SK-MEL-5 (cell line): ENCODE results near the gene ADAM22. TPM values are rescaled to one million over a fixed set of nuclear protein-coding genes. Genes with fewer than 3 reads are reported as not detected.

Experiments used
- DNase-seq: peaks from one replicate; pipeline ENCODE4 v3.0.0-alpha.2; 2016; ENCODE audit warnings: low read depth, low spot score
- in situ Hi-C: cut with HindIII; loops from 2 replicates; pipeline ENCODE4 v1.10.0; 2016; ENCODE audit warnings: low sequenced_read_pairs, high pct_unique_total_duplicates, low pct_unique_long_range_greater_than_20kb
- total RNA-seq: library from RNA; depleted of rRNA; stranded (reverse); fragments of >200 nt; shearing (Covaris generic); gene quantifications from 2 replicates; pipeline ENCODE4 v1.2.3, GENCODE V29; 2014

Gene ADAM22
- total RNA-seq, 1 experiment from 2014 or later: 5.2 TPM

DNA sequence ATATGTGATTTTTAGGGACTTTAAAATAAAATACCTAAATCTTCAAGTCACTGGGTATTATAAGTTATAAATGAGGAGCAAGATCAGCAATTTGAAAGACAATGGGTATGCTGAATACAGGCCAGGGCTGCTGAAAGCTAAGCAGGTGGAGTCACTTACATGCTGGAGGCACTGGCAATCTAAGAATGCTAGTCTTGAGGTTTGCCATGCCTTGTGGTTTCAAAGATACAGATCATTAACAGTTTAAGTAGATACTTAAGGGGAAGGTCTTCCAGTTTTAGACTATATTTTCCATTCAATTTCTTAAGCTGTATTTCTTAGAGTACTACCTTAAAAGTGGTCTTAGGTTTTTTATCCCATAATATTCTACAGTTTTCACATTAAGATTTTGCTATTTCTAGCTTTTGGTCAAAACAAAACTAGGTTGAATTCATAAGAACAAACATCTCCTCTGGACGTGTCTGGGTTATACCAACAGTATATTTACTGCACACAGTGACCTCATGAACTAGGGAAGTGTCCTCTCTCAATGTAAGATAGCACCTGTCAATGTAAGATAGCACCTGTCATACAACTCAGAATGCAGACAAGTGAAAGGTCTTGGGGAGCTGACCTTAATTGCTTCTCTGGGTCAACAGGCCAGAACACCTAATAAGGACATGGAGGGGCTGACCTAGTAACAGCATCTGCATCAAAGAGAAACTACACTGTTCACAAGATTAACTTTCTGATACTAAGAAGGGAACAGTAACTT, 283.8 kb downstream of the ADAM22 start:
- in situ Hi-C loops: no loop called here
- DNase-seq: no peak

DNA sequence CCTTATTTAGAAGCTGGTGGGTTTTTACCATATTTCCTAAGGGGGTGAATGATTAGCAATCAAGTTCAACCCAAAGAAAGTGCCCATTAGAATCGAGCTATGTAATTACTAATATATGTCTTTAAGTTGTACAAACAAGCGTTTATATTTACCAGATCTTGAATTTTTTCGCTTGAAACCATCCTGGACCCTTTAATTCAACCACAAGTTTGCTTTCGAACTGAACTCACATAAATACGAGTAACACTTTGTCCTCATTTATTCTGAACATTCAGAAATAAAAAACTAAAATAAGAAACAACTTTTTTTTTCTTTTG, 284.3 kb downstream of the ADAM22 start:
- no peak for DNase-seq
- in situ Hi-C loops: no loop called here

DNA sequence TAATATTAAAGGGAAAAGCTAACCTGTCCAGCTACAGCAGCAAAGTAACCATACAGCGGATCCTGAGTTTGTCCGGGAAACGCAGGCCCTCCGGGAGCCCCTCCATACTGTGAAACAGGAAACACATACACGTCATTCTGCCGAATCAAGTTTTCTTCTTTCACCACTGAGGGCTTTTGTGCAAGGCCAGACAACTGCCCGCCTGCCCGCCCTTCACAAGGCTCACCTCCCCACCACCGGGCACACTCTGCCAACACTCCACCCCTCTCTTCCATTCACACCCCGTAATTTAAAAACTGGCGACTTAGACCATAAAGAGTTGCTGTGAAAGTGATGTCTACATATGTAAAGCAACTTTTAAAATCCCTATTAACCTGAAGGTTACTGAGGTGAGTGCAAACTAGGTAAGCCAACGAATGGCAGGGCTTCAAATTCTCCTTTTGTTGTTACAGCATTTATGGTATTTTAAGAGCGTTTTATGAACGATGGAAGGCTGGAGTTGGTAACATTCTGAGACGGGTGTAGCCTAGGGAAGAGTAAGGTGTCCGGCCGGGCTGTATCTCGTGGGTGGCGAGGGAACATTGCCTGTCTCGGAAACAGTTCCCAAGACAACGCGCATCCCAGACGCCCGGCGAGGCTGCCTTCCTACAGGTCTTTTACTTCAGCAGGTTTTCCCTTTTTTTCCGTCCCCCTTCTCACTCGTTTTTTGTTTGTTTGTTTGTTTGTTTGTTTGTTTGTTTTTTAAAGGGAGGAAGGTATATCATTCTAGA, 285.0 kb downstream of the ADAM22 start:
- DNase-seq: peak; percentile 84
- in situ Hi-C loops: no loop called here

DNA sequence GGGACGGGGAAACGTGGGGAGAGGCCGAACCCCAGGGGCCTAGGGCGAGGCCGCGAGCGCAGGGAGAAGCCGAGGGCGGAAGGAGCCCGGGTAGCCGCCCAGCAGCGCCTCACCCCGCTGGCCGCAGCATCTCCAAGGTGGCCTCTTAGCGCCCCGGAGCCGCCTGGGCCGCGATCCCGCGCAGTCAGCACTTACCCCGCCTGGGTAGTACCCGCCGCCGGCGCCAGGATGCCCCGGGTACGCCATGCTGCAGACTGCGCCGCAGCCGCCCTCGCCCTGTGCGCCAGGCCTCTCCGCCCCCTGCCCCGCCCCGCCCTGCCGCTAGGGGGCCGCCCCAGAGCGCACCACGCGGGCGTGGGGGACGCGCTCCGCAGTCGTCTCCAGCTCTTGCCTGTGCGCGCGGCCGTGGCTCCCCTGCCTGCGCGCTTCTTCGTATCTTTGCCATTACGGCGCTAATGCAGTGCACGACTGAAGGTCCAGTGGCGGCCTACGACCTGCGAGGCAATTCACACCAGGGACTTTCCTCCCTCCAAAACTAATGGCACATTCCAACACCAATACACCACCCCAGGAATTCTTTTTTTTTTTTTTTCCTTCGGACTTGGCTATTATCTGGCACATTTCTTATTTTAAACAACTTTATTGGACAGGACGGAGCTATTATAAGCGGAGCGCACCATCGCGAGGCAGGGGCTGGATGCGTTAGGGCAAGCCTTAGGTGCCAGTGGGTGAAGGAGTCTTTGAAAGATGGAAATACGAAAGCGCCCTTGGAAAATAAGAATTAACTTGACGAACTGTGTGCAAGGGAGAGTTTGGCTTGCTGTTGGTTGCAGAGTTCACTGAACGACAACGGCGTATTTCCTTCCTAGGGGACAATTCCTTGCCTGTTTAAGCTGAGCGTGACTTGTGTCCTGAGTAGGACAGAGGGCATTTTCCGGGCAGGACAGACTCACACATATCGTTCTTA, 286.0 kb downstream of the ADAM22 start, which contains the start of gene SRI:
Gene SRI, minus strand, starts transcription at position 258 of the 967 bp plus-strand sequence. Its CDS starts 12 bp downstream, at position 246.
- DNase-seq: peak; percentile 88
- in situ Hi-C loops: no loop called here

DNA sequence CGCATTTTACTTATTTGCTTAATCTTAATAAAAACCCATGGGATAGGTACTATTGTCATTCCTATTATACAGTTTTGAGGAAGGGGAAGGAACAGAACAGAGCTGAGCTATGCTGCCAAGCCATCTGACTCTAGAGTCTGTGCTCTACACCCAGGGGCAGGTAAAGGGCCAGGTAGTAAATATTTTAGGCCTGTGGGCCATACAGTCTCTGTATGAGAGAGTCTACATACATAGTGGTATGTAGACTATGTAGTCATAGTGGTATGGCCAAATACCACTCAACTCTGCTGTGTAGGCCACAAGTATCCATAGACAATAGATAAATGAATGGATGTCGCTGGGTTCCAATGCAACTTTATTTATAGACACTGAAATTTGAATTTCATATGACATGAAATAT, 289.2 kb downstream of the ADAM22 start:
- DNase-seq: no peak
- in situ Hi-C loops: no loop called here

DNA sequence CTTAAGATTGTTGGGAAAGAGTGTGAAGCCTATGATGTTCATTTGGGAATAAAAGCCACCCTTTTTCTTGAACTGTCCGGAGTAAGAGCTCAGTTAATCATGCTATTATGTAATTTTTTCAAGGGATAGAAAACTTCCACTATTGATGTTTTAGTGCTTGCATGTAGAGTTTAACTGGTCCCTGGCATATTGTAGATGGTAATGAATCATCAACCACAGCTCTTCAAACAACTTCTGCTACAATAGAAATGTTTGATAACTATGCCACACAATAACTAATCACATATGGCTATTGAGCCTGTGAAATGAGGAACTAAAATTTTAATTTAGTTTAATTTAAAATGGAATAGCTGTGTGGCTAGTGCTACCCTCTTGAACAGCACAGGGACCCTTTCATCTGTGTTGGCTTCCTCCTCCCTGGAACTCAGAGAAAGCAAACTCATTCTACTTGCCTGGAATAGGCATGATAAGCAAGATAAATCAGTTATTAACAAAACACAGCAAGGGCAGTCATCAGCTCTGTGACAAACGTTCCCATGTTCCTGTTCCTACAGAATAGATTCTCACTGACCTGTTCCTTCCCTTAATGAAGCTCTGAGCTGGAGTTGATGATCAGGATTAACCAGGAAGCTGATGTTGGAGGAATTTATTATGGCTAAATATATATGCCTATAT, 290.7 kb downstream of the ADAM22 start:
- in situ Hi-C loops: no loop called here
- no peak for DNase-seq

DNA sequence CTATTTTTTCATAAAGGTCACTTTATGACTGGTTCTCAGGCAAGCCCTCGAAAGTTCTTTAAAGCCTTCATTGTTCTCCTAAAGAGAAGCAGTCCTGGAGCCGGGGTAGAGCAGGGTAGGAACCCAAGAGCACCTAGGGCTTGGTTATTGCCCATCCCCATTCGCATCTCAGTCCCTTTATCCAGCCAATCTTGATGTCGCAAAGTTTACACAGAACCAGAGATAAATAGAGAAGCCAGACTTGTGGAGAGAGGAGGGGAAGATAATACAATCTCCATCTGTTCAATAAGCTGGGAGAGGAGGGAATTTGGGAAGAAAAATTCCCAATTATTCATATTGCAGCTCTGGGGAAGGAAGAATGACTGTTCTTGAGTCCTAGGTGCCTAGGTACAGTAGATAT, 292.1 kb downstream of the ADAM22 start:
- in situ Hi-C loops: no loop called here
- no peak for DNase-seq

DNA sequence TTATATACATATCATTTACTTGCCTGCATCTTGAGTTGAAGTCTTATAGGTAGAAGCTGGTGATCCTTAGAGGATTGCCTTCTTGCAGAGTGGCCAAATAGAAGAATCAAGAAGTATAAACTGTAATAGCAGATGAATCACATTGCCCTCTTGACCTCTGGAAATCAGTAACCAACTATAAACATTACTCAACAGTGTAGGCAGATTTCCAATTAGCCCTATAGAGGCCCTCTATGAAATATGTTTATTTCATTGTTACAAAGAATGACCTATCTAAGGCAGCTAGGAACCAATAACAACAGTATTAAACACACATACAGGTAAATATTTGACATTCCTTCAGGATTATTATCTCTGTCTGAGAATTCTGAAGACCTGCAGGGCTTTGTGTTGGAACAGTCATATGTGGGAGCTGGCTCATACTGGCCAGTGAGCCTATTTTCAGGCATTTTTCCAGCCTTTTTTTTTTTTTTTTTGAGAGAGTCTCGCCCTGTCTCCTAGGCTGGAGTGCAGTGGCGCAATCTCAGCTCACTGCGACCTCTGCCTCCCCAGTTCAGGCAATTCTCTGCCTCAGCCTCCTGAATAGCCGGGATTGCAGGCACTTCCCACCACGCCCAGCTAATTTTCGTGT, 292.9 kb downstream of the ADAM22 start:
- in situ Hi-C loops: no loop called here
- no peak for DNase-seq

DNA sequence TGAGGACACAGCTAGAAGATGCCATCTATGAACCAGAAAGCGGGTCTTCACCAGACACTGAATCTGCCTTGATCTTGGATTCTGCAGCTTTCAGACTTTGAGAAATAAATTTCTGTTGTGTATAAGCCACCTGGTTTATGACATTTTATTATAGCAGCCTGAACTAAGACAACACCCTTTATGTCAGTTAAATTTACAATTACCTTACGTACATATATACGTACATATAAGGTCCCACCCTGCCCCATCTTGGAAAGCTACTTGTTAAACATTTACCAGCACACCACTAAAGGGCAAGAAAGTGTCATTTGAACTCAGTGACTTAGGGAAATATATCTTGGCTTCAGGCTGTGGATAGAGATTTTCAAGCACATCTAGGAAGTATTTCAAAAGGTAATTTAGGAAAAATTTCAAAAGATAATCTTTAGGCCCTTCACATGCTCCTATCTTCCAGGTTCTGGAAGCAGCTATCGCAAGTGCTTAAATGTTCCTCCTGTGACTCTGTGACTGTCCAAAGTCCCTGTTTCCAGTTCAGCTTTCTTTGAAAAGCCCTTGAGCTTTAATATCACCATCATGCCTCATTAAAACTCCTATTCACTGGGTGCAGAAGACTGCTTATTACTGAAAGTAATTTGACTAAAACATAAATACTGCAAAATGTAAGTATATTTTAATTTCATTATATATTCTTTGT, 295.4 kb downstream of the ADAM22 start:
- DNase-seq: no peak
- in situ Hi-C loops: no loop called here

DNA sequence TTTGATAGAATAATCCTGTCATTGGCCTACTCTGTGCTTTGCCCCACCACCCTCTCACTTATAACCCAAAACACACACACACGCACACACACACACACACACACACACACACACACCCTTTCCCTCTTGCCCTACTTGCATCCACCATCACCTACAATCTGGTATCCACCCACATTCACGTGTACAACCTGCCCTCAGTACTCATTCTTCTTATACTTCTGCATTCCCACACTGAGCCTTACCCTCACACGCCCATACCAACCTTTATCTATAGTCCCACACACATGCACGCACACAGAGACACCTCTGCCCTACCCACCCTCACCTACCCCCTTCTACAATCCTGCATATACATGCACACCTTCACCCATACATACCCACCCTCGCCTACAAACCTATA, 296.6 kb downstream of the ADAM22 start:
- DNase-seq: no peak
- in situ Hi-C loops: no loop called here

DNA sequence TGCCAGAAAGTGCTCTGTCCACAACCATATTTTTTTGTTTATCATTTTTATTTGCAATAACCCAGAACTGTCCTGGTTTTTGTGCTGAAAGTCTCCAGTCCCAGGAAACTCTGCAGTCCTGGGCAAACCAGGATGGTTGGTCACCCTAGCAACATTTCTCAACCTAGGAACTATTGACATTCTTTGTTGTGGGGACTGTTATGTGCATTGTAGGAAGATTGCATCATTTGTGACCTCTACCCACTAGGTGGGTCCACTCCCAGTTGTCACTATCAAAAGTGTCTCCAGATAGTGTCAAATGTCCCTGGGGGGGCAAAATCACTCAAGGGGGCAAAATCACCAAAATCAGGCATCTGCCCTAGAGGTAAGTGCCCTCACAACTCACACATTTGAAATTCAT, 299.8 kb downstream of the ADAM22 start:
- in situ Hi-C loops: no loop called here
- no peak for DNase-seq

DNA sequence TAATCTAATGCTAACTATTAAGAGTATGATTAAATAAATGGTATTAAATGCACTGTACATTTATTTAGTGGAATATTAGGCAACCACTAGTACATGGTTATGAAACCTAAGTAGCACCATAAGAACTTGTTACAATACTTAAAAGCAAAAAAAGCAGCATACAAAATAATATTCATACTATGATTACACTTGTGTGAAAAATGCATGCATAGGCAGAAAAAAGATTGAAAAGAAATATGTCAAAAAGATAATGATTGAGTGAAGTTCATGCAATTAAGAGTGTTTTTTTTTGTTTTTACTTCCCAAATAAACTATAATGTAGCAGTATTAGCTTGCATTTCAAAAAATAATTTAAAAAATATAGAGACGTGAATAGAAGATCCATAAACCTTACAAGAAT, 305.8 kb downstream of the ADAM22 start:
- DNase-seq: no peak
- in situ Hi-C loops: no loop called here

DNA sequence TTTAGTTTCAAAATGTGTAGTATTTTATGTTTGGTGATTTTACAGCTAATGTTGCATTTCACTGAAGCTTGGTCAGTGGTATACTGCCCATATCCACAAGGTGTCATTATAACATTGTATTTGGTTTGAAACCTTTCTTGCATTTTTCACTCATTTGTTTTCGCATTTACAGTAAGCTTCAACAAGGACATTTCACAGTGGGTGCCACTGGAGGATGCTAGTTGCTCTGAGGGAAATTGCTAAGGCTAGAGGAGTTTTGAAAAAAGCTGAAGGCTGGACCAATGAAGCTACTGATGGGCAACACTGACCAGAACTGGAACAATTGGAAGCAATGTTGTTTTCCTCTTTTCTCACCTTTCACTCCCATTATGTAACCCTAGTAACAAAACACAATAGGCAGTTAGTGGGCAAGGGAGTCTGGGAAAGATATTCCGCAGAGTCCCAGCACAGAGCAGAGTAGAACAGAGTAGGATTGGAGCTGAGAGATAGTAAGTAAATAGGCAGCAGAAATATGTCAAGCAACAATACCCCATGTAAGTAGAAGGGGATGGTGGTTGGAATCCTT, 309.4 kb downstream of the ADAM22 start:
- DNase-seq: peak; percentile 86
- in situ Hi-C loops: no loop called here

DNA sequence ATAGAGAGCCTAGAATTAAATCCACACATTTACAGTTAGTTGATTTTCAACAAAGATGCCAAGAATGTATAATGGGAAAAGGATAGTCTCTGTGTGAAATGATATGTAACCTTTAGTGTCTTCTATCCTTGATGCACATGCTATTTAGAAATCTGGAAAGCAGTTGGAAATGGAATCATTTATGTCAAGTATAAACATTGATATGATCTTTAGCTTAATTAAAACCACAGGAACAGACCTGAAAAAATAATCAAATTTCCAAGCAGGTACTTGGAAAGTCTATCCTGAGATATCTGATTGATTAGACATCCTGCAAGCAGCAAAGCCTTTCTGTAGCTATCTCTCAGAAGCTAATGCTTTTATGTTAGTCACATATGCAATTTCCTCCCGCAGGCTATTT, 310.2 kb downstream of the ADAM22 start:
- in situ Hi-C loops: no loop called here
- DNase-seq: no peak
